ENCODE results near the gene GJA3. TPM values are rescaled to one million over a fixed set of nuclear protein-coding genes. Genes with fewer than 3 reads are reported as not detected.

Gene GJA3
- total and polyA plus RNA-seq, 2 donors (not counting 1 experiment from before 2014, with no cell fraction given), result 0.28 to 0.59 TPM

DNA sequence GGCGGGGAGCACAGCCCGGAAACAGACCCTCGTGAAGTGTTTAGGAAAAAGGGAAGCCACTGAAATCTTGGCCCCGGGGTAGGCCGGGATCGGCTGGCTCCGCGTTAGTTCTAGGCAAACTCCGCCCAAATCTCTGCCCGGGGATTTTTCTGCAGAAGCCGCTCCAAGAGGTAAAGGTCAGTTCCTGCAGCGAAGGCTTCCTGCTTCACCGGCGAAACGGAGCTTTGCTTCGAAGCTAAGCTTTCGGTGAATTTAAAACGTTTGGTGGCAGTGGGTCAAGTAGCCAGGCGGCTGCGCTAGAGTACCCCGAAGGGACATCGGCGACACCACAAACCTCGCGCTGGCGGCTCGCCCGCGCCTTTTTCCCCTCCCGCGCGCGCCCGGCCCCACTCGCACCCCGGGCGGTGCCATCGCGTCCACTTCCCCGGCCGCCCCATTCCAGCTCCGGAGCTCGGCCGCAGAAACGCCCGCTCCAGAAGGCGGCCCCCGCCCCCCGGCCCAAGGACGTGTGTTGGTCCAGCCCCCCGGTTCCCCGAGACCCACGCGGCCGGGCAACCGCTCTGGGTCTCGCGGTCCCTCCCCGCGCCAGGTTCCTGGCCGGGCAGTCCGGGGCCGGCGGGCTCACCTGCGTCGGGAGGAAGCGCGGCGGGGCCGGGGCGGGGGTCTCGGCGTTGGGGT, 31.4 kb upstream of the GJA3 start:
- H3K4me3 ChIP-seq (ENCODE audit: control extremely low read depth in 1 of 5, extremely low read depth in 1 of 5, insufficient read depth in 1 of 5, low read depth in 2 of 5, low read length in 4 of 5), result peak overlapping the region in 3 of 5 experiments; percentile 38 to 47 (median 39)
- H3K9me3 Mint-ChIP-seq (ENCODE audit: insufficient read depth), result no peaks in the 10 kb centered on the region
- H2AFZ ChIP-seq (ENCODE audit: insufficient read depth, low read depth, low read length, poor library complexity, severe bottlenecking), result peak overlapping the region; percentile 64
- DNase-seq, result peak; percentile 48
- peak overlapping the region; percentile 77 for H3K4me3 Mint-ChIP-seq
- H3K27me3 Mint-ChIP-seq, result peaks cover 59% of the 10 kb centered on the region
- H3K9me3 ChIP-seq (ENCODE audit: control extremely low read depth in 1 of 3, control insufficient read depth in 2 of 3, insufficient read depth in 1 of 3, low read length in 2 of 3), result peaks cover 0 to 3% (median 0%) of the 10 kb centered on the region in 3 donors
- H3K27me3 ChIP-seq (replicated peaks in 1 of 4; ENCODE audit: control extremely low read depth in 1 of 4, control insufficient read depth in 3 of 4, insufficient read depth in 4 of 4, low read length in 3 of 4), result peaks cover 2 to 56% (median 44%) of the 10 kb centered on the region in 4 experiments
- H4K20me1 ChIP-seq (ENCODE audit: control insufficient read depth, insufficient read depth, low read length, poor library complexity, severe bottlenecking), result no peaks in the 10 kb centered on the region
- H3K27ac ChIP-seq (ENCODE audit: low read length in 2 of 2), result no peak overlapping the region
- no peak overlapping the region for H3K27ac Mint-ChIP-seq
- intact Hi-C loops (cut with micrococcal nuclease), result loop anchor here (10.0 kb wide), 1 partner anchor 1413 kb away; the partner anchor contains the start of gene MICU2
- TF ChIP-seq, protein P1, sequence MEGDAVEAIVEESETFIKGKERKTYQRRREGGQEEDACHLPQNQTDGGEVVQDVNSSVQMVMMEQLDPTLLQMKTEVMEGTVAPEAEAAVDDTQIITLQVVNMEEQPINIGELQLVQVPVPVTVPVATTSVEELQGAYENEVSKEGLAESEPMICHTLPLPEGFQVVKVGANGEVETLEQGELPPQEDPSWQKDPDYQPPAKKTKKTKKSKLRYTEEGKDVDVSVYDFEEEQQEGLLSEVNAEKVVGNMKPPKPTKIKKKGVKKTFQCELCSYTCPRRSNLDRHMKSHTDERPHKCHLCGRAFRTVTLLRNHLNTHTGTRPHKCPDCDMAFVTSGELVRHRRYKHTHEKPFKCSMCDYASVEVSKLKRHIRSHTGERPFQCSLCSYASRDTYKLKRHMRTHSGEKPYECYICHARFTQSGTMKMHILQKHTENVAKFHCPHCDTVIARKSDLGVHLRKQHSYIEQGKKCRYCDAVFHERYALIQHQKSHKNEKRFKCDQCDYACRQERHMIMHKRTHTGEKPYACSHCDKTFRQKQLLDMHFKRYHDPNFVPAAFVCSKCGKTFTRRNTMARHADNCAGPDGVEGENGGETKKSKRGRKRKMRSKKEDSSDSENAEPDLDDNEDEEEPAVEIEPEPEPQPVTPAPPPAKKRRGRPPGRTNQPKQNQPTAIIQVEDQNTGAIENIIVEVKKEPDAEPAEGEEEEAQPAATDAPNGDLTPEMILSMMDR (IDR thresholded peaks at IDR 0.05), result no peak
- TF ChIP-seq EZH2 (IDR thresholded peaks at IDR 0.05; ENCODE audit: borderline replicate concordance, insufficient read depth, low read depth, low read length, poor library complexity, severe bottlenecking), result peak; percentile 95
- H3K4me1 Mint-ChIP-seq, result peaks cover 23% of the 10 kb centered on the region
- ATAC-seq (ENCODE audit: low read depth), result no peak
- peak overlapping the region; percentile 89 for H3K4me2 ChIP-seq (replicated peaks; ENCODE audit: low read depth, low read length, poor library complexity, severe bottlenecking)
- POLR2A ChIA-PET, result no interaction called here
- H3K9ac ChIP-seq (ENCODE audit: low read length), result peak overlapping the region; percentile 54
- H3K4me1 ChIP-seq (ENCODE audit: control insufficient read depth in 2 of 2, insufficient read depth in 2 of 2, low read length in 2 of 2), result peaks cover 27 to 37% of the 10 kb centered on the region in 2 donors
- H3K79me2 ChIP-seq (ENCODE audit: control insufficient read depth, insufficient read depth, low read length), result no peaks in the 10 kb centered on the region
- CTCF ChIA-PET, result no interaction called here
- under 1% methylated on average over 73 of the region's 73 CpGs for WGBS (ENCODE audit: insufficient coverage)
- H3K36me3 ChIP-seq (replicated peaks in 1 of 2; ENCODE audit: control extremely low read depth in 1 of 2, control insufficient read depth in 1 of 2, extremely low read depth in 1 of 2, insufficient read depth in 2 of 2, low read length in 1 of 2), result no peaks in the 10 kb centered on the region
